Measurements from ENCODE around the gene ARSG.

DNA sequence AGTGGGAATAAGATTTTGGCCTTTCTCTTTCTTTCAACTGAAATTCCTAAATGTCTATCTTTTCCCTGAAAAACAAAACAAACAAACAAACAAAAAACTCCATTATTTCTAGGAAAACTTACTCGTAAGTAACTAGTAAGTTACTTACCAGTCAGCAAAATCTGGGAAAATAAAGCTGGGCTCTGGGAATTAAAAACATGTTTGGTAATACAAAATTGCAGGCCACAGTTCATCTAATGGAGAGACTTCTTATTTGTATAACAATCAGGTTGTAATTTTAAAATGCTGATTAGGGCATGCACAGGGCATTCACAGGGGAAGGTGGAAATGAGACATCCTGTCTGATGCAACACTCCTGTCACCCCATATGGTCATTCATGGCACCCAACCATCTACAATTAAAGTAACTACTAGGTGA lies 169.8 kb downstream of the ARSG start:
- TF ChIP-seq, protein P1, sequence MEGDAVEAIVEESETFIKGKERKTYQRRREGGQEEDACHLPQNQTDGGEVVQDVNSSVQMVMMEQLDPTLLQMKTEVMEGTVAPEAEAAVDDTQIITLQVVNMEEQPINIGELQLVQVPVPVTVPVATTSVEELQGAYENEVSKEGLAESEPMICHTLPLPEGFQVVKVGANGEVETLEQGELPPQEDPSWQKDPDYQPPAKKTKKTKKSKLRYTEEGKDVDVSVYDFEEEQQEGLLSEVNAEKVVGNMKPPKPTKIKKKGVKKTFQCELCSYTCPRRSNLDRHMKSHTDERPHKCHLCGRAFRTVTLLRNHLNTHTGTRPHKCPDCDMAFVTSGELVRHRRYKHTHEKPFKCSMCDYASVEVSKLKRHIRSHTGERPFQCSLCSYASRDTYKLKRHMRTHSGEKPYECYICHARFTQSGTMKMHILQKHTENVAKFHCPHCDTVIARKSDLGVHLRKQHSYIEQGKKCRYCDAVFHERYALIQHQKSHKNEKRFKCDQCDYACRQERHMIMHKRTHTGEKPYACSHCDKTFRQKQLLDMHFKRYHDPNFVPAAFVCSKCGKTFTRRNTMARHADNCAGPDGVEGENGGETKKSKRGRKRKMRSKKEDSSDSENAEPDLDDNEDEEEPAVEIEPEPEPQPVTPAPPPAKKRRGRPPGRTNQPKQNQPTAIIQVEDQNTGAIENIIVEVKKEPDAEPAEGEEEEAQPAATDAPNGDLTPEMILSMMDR (IDR thresholded peaks at IDR 0.05; ENCODE audit: low read depth, low read length, missing input control) = no peak
- TF ChIP-seq YY1 (IDR thresholded peaks at IDR 0.05) = no peak
- no peak for TF ChIP-seq TAF1 (conservative IDR thresholded peaks at IDR 0.05)
- TF ChIP-seq EGR1 (IDR thresholded peaks at IDR 0.05; ENCODE audit: low read depth in 2 of 2) = no peak
- TF ChIP-seq SP1 (IDR thresholded peaks at IDR 0.05) = no peak
- no peak for TF ChIP-seq RAD21 (IDR thresholded peaks at IDR 0.05)
- TF ChIP-seq, protein P2, sequence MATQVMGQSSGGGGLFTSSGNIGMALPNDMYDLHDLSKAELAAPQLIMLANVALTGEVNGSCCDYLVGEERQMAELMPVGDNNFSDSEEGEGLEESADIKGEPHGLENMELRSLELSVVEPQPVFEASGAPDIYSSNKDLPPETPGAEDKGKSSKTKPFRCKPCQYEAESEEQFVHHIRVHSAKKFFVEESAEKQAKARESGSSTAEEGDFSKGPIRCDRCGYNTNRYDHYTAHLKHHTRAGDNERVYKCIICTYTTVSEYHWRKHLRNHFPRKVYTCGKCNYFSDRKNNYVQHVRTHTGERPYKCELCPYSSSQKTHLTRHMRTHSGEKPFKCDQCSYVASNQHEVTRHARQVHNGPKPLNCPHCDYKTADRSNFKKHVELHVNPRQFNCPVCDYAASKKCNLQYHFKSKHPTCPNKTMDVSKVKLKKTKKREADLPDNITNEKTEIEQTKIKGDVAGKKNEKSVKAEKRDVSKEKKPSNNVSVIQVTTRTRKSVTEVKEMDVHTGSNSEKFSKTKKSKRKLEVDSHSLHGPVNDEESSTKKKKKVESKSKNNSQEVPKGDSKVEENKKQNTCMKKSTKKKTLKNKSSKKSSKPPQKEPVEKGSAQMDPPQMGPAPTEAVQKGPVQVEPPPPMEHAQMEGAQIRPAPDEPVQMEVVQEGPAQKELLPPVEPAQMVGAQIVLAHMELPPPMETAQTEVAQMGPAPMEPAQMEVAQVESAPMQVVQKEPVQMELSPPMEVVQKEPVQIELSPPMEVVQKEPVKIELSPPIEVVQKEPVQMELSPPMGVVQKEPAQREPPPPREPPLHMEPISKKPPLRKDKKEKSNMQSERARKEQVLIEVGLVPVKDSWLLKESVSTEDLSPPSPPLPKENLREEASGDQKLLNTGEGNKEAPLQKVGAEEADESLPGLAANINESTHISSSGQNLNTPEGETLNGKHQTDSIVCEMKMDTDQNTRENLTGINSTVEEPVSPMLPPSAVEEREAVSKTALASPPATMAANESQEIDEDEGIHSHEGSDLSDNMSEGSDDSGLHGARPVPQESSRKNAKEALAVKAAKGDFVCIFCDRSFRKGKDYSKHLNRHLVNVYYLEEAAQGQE (IDR thresholded peaks at IDR 0.05) = no peak
- no peak for TF ChIP-seq HNF4A (conservative IDR thresholded peaks at IDR 0.05)
- TF ChIP-seq, protein P3, sequence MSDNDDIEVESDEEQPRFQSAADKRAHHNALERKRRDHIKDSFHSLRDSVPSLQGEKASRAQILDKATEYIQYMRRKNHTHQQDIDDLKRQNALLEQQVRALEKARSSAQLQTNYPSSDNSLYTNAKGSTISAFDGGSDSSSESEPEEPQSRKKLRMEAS (IDR thresholded peaks at IDR 0.05) = no peak
- TF ChIP-seq ATF3 (IDR thresholded peaks at IDR 0.05) = no peak
- no peak for TF ChIP-seq ZBTB33 (IDR thresholded peaks at IDR 0.05)
